Osteoblast (primary cell): ENCODE measurements around the gene ZFP36L2. TPM values are rescaled to one million over a fixed set of nuclear protein-coding genes. Genes with fewer than 3 reads are reported as not detected.

Experiments
- DNase-seq: peaks from one replicate; pipeline ENCODE4 v3.0.0; 2011; ENCODE audit warnings: low spot score, mixed read lengths; ENCODE audit not compliant: insufficient read length; ENCODE audit errors: missing footprints
- H2AFZ ChIP-seq: 2 replicates; pipeline ENCODE4 v1.6.0; 2011; ENCODE audit warnings: mild to moderate bottlenecking, low read length
- H3K27ac ChIP-seq: 2 replicates; pipeline ENCODE4 v1.5.1; 2011; ENCODE audit warnings: mild to moderate bottlenecking, low read depth, low read length, moderate library complexity
- H3K27me3 ChIP-seq: 2 replicates; pipeline ENCODE4 v1.6.0; 2012; ENCODE audit warnings: mild to moderate bottlenecking, control low read depth, inconsistent platforms, low read length, moderate library complexity; ENCODE audit not compliant: insufficient read depth
- H3K36me3 ChIP-seq: 2 replicates; pipeline ENCODE4 v1.5.1; 2011; ENCODE audit warnings: mild to moderate bottlenecking, low read length, control low read depth, moderate library complexity; ENCODE audit not compliant: insufficient read depth
- H3K4me1 ChIP-seq: 2 replicates; pipeline ENCODE4 v1.5.1; 2011; ENCODE audit warnings: mild to moderate bottlenecking, low read length, control low read depth, moderate library complexity; ENCODE audit not compliant: insufficient read depth
- H3K4me2 ChIP-seq: 2 replicates; pipeline ENCODE4 v1.6.0; 2011; ENCODE audit warnings: mild to moderate bottlenecking, low read length; ENCODE audit not compliant: insufficient read depth
- H3K4me3 ChIP-seq: fragments of 200-600 bp; sonication (generic); 3 replicates; pipeline ENCODE4 v1.5.1; 2012; ENCODE audit warnings: mild to moderate bottlenecking, low read length, inconsistent platforms; ENCODE audit not compliant: insufficient read depth
- H3K79me2 ChIP-seq: 2 replicates; pipeline ENCODE4 v1.6.0; 2012; ENCODE audit warnings: mild to moderate bottlenecking, low read length, control low read depth, inconsistent platforms; ENCODE audit not compliant: insufficient read depth
- H3K9me3 ChIP-seq: 2 replicates; pipeline ENCODE4 v1.5.1; 2011; ENCODE audit warnings: low read depth, low read length, control low read depth
- H4K20me1 ChIP-seq: 2 replicates; pipeline ENCODE4 v1.6.0; 2012; ENCODE audit warnings: mild to moderate bottlenecking, low read length, control low read depth; ENCODE audit not compliant: insufficient read depth
- total RNA-seq: library from RNA; depleted of rRNA; stranded (reverse); fragments of >200 nt; gene quantifications from 2 replicates; pipeline ENCODE4 v1.2.3, GENCODE V29; 2012
- TF ChIP-seq, protein P1 (sequence below): IDR thresholded peaks from 2 replicates; pipeline ENCODE4 v1.5.1; 2011; ENCODE audit warnings: mild to moderate bottlenecking, low read depth, low read length, moderate library complexity; ENCODE audit errors: extremely low read depth

The ZFP36L2 gene
- total RNA-seq, 1 donor, result 15.6 TPM

DNA sequence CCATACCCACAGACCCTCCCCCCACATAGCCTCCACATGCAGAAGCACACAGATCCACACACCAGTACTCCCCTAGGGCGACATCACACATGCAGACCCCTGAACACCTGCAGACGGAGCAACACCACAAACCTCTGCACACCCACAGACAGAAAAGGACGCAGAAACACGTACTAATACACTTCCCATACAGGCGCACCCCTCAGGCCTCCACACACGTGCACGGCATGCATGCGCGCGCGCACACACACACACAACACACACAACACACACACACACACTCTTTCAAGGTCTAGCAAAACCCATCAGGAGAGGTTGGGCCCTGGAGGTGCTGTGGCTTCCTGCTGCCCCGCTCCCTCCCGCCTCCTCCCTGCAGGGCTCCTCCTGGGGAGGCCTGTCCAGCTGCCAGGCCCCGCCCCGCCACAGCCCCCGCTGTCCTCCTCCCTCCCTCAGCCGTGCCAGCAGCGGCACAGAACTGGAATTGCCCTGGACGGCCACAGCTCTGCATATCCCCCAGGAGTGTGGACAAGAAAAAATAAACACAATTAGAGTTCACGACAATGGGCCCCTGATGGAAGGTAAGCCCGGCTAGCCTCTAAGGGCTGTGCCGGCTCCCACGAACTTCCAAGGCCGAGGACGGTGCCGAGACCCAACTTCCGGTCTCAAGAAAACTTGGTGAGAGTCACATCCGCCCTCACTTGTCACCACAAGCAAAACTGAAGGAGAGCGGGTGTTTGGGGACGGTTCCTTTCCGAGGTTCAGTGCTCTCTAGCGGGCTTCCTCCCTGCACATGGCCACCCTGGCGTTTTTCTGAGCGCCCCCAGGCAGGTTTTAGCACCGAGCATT lies 6.8 kb downstream of the ZFP36L2 start:
- H3K79me2 ChIP-seq, result peaks cover 40% of the 10 kb centered on the region
- H3K36me3 ChIP-seq, result peaks cover 20% of the 10 kb centered on the region
- H3K27ac ChIP-seq, result peak overlapping the region; percentile 88
- no peaks in the 10 kb centered on the region for H3K9me3 ChIP-seq
- peak; percentile 95 for DNase-seq
- TF ChIP-seq, protein P1, sequence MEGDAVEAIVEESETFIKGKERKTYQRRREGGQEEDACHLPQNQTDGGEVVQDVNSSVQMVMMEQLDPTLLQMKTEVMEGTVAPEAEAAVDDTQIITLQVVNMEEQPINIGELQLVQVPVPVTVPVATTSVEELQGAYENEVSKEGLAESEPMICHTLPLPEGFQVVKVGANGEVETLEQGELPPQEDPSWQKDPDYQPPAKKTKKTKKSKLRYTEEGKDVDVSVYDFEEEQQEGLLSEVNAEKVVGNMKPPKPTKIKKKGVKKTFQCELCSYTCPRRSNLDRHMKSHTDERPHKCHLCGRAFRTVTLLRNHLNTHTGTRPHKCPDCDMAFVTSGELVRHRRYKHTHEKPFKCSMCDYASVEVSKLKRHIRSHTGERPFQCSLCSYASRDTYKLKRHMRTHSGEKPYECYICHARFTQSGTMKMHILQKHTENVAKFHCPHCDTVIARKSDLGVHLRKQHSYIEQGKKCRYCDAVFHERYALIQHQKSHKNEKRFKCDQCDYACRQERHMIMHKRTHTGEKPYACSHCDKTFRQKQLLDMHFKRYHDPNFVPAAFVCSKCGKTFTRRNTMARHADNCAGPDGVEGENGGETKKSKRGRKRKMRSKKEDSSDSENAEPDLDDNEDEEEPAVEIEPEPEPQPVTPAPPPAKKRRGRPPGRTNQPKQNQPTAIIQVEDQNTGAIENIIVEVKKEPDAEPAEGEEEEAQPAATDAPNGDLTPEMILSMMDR, result no peak
- no peaks in the 10 kb centered on the region for H3K27me3 ChIP-seq
- H3K4me3 ChIP-seq, result peak overlapping the region; percentile 90
- H4K20me1 ChIP-seq, result peaks cover 12% of the 10 kb centered on the region
- H3K4me1 ChIP-seq, result peaks cover 52% of the 10 kb centered on the region
- H2AFZ ChIP-seq, result peak overlapping the region; percentile 83
- H3K4me2 ChIP-seq, result peak overlapping the region; percentile 85

DNA sequence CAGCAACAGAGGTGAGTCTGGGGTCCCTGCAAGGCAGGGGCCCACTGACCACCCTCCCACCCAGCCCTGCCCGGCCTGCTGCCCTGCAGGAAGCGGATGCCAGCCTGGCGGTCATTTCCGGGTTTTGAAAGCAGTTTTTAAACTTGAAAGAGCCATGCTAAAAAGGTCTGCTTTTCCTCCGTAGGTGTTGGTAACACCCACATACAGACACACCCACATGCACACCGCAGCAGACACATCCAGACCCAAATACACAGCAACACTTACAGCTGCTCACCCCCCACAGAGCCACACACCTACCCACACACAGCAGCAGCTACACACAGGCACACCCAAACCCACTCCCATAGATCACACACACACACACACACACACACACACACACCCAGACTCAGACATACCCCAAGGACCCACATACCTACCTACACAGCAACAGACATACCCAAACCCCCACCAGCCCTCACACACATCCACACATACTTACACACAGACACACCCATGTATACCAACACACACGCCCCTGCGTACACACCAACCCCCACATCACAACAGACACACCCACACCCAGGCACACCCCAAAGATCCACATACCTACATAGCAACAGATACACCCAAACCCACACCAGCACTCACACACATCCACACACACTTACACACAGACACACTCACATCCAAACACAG lies 7.6 kb downstream of the ZFP36L2 start:
- Histone ChIP-seq H3K27ac (peak overlapping the region; percentile 68), H3K4me3 (peak overlapping the region; percentile 90), H3K79me2 (peaks cover 32% of the 10 kb centered on the region), H2AFZ (peak overlapping the region; percentile 68), H3K4me2 (peak overlapping the region; percentile 85), H4K20me1 (peaks cover 8% of the 10 kb centered on the region), H3K4me1 (peaks cover 52% of the 10 kb centered on the region), H3K36me3 (peaks cover 15% of the 10 kb centered on the region), H3K9me3 (no peaks in the 10 kb centered on the region), H3K27me3 (no peaks in the 10 kb centered on the region)
- DNase-seq, result peak; percentile 71
- TF ChIP-seq, protein P1, result no peak

DNA sequence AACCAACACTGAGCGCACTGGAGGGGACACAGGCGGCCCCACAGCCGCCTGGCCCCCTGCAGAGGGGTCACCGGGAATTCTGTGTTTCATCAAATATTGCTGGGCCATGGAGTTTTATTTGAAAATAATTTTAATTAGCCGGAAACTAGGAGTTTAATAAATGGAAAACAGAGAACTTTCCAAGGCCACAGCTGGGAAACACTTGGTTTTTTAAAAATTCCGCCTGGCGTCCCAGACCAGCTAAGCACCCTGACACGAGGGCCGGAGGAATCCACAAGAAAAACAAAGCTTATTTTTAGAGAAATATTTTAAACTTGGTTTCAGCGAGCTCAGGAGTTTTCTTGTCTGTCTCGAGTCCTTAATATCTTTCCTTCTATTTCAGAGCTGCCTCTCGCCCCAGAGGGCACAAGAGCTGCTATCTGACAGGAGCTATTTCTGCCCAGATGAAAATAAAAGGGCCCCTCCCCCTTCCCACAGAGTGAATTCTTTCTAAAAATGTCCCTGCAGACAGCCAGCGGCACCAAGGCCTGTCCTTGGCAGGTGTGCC lies 8.2 kb downstream of the ZFP36L2 start:
- Histone ChIP-seq H2AFZ (peak overlapping the region; percentile 63), H3K9me3 (no peaks in the 10 kb centered on the region), H4K20me1 (peaks cover 7% of the 10 kb centered on the region), H3K79me2 (peaks cover 26% of the 10 kb centered on the region), H3K4me3 (peak overlapping the region; percentile 90), H3K36me3 (peaks cover 9% of the 10 kb centered on the region), H3K27me3 (no peaks in the 10 kb centered on the region), H3K4me1 (peaks cover 52% of the 10 kb centered on the region), H3K27ac (peak overlapping the region; percentile 68), H3K4me2 (peak overlapping the region; percentile 85)
- TF ChIP-seq, protein P1, result no peak
- DNase-seq, result peak; percentile 92
